NCI-H2171 (cell line): ENCODE results near the gene DPP6.

Experiments
- DNase-seq: peaks from one replicate; lab custom pipeline; 2025; lab: John Stamatoyannopoulos, UW

The DPP6 gene

GRCh38 chr7:154699417-154699816 is 647.2 kb downstream of the DPP6 start:
- DNase-seq: no peak

DNA sequence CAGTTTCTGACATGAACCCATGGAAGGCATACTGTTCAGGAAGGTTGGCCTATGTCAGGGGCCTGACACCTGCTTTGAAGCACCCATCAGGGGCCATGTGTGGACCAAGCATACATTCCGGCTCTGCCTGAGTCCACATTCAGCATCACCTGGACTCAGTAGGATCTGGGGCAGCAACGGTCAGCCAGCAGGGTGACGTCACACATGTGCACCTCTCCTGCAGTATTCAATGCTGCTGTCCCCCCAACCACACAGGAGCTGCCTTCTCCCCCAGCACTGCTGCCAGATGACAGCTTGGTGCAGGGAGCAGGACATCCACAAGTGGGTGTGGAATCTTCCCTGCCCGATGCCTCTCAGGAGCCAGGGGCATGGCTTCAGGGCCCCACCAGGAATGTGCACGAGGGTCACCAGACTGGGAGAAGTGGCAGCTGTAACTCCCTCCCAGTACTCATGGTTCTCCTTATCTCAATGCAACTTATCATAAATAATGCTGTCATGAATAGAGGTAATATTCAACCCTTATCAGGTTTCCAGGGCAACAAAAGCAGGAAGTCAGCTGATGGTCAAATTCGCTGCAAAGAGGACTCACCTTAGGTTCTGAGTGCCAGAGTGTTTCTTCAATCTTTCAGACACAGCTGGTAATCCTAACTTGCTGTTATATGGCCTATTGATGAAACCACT is 657.8 kb downstream of the DPP6 start:
- no peak for DNase-seq

- no peak for DNase-seq
Observed at GRCh38 chr7:154720016-154720415, 667.8 kb downstream of the DPP6 start.

GRCh38 chr7:154721086-154721485 is 668.9 kb downstream of the DPP6 start:
- no peak for DNase-seq

DNA sequence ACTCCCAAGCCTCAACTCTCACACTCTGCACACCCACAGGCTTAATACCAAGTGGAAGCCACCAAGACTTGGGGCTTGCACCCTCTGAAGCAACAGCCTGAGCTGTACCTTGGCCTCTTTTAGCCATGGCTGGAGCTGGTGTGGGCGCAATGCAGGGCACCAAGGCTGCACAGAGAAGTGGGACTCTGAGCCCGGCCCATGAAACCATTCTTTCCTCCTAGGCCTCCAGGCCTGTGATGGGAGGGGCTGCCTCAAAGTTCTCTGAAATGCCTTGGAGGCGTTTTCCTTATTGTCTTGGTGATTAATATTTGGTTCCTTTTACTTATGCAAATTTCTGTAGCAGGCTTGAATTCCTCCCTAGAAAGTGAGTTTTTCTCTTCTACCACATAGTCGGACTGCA is 674.2 kb downstream of the DPP6 start:
- no peak for DNase-seq

GRCh38 chr7:154729056-154729455 is 676.9 kb downstream of the DPP6 start:
- no peak for DNase-seq

- no peak for DNase-seq
Observed at GRCh38 chr7:154735766-154736165, 683.6 kb downstream of the DPP6 start.

GRCh38 chr7:154736389-154736788 is 684.2 kb downstream of the DPP6 start:
- no peak for DNase-seq

DNA sequence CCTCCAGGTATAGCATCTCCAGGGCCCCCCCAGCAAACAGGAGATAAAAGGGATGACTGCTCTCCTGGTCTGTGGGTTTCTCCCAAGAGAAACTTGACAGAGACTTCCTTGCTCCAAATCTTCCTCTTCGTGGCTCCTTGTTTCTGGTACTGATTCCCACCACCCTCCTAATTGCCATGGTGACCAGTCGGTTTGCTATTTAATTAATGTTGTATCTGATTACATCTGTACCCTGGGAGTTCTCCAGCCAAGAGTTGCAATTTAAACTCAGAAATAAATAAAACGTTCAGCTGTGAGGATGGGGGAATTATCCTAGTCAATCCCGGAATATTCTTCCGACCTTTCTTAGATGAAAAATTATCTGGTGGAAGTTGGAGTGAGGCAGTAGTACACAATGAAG is 686.0 kb downstream of the DPP6 start:
- DNase-seq: no peak

DNA sequence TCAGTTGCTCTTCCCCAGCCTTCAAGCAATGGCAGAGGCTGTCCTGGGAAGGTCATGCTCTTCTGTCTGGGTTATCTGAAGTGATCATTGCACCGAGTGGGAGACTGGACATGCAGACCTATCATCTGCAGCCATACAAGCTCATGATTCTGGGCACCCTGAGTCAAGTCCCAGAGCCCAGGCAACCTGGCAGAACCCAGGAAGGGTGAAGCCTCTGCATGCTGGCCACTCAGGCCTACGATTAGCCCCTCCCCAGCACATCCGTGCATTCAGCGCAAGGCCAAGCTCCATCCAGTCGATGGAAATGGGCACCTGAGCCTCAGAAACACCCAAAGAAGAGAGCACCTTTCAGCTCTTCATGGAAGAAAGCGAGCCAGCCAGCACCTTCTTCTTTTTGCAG is 688.9 kb downstream of the DPP6 start:
- DNase-seq: no peak

GRCh38 chr7:154743206-154743605 is 691.0 kb downstream of the DPP6 start:
- DNase-seq: no peak

DNA sequence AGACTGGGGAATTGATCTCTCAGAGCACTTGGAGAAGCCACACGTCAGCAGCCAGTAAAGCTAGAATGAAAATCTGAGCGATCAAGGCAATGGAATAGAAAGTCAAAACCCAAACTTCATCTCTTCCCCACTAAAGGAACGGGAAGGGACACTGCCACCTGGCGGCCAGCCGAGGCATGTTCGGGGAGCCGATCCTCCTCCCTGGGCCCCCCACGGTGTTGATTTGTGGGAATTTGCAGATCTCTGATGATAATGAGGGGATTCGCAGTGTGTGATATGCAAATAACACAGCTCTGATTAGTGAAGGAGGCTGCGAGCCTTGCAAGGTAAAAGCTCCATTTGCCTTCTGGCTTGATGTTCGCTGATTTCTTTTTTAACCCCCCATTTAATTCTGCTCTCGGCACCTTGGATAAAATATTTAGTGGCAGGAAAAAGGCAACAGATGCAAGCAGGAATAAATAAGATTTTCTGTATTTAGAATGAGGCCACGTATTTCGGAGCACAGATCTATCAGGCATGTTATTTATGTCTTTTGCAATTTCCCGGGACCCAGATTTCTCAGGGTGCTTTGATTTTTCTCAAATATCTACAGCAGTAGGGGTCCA is 692.2 kb downstream of the DPP6 start:
- DNase-seq: no peak

DNA sequence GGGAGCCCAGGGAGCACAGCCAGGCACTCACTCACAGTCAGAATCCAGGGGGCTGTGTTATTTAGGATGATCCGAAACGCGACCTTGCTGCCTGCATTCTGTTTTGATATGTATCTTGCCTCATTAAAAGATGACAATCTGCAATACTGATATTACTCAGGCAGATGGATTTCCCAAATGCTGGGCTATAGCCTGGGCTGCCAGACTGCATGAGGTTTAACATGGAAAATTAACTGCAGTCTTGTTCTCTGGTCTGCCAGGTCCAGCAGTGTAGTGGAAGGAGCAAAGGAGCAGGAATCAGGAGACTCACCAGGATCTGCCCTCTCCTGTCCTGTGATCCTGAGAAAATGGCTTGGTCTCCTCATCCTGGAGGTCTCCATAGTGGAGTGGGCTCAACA is 692.7 kb downstream of the DPP6 start:
- DNase-seq: no peak

DNA sequence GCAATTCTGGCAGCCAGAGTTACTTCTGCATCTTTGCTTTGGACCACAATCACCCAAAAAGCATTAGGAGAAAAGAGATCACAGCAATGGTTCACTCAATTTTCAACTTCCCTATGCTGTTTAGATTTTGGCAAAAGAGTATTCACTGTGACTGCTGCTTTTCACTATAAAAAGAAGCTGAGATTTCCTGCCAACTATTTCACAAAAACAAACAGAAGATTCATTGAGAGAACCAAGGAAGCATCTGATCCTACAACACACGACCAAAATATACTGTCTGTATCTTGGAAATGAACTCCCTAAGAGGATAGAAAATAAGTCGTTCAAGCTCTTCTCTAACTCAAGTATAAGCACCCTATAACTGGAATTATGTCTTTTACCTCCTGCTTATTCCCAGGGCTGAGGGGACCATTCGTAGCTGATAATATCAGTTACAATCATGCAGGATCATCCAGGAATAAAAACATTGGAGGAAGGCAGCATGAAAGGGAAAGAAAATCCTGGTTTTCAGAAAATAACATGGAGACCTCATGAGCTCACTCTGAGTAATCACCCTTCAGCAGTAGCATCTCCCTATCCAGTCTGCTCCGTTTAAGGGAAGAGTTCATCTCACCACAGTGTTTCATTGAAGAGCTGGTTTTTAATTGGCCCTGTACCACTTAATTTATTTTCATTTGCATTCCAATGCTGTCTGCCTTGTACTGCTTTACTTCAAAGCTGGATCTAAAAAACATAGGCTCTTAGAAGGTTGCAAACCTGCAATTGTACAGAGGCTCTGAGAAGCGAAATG is 694.6 kb downstream of the DPP6 start:
- no peak for DNase-seq

GRCh38 chr7:154748089-154748786 is 696.0 kb downstream of the DPP6 start:
- DNase-seq: no peak

GRCh38 chr7:154750353-154750801 is 698.2 kb downstream of the DPP6 start:
- DNase-seq: no peak

- DNase-seq: no peak
Observed at GRCh38 chr7:154753226-154753625, 701.0 kb downstream of the DPP6 start.

DNA sequence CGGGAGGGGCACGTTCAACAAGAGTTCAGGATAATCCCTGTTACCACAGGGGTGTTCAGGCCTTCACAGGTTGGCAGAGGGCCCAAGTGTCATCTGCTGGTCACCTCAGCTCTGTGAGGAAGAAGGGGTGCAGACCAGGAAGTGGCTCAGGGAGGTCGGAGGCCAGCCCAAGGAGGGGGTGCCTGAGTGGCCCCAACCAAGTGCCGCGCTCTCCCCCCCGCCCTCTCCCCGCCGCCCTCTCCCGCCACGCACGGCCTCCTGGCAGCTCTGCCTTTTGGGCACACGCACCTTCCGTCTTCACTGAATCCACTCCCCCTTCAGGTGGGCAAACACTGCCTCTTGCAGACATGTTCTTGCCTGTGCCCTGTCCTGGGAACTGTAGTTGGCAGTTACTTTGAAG is 705.6 kb downstream of the DPP6 start:
- DNase-seq: no peak

GRCh38 chr7:154759989-154760388 is 707.8 kb downstream of the DPP6 start:
- DNase-seq: no peak

DNA sequence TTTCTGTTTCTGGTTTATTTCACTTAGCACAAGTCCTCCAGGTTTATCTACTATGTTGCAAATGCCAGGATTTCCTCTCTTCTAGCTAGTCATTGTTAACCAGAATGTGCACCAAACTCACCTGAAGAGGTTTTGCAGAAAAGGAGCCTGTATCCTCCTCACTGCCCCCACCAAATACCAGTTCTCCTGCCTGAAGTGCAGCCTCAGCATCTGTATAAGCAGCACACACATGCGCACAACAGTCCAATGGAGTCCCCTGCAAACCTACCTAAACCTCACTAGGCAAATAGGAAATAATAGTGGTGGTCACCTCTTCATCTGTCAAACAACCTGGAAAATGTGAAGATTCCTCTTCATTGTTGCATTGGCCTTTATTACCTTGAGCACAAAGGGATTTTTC is 712.9 kb downstream of the DPP6 start:
- DNase-seq: no peak

- DNase-seq: no peak
Observed at GRCh38 chr7:154767142-154767541, 714.9 kb downstream of the DPP6 start.

- no peak for DNase-seq
Observed at GRCh38 chr7:154767821-154768415, 715.7 kb downstream of the DPP6 start.
